Measurements from ENCODE around the gene HBEGF. TPM values are rescaled to one million over a fixed set of nuclear protein-coding genes. Genes with fewer than 3 reads are reported as not detected.
A peak's percentile ranks its signal among the peaks of the same experiment; 100 is the strongest.

Gene HBEGF
- total and polyA plus RNA-seq, 2 experiments from 2014 or later: 2.2 to 2.9 TPM

- peaks cover 6% of the 10 kb centered on the region for H3K27me3 Mint-ChIP-seq (ENCODE audit: insufficient read depth, low read depth, poor library complexity)
Measured at GRCh38 chr5:140302786-140303639, 43.4 kb downstream of the HBEGF start, which contains the start of gene PFDN1. TSS of gene PFDN1 (minus strand) at chr5:140303101. CDS start at chr5:140303073, 28 bp downstream.

DNA sequence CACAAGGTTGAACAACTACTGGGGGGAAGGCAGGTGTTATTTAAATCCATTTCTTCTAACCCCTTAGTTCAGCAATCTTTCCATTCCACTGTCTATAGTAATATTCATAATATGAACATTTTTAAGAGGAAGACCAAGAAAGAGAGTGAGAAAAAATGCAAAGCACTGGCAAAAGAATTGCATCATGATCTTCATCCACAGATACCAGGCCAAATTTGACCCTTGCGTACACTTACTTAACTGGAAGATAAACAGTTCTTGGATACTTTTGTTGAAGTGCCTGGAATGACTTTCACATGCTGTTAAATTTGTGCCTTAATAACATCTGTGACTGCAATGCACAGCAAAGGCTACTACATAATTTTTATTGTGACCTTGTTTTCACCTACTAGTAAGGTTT is 45.3 kb downstream of the HBEGF start:
- Mint-ChIP-seq H3K4me3 (peak overlapping the region; percentile 97), H3K36me3 (ENCODE audit: low read depth) (peaks cover 10% of the 10 kb centered on the region; the same call in 2 of the 3 replicates), H3K27ac (no peak overlapping the region), H3K4me1 (peaks cover 4% of the 10 kb centered on the region; the same call in 2 of the 3 replicates), H3K27me3 (ENCODE audit: insufficient read depth, low read depth, poor library complexity) (peaks cover 3% of the 10 kb centered on the region), H3K9me3 (no peaks in the 10 kb centered on the region)
- Histone ChIP-seq H3F3A (replicated peaks; ENCODE audit: low read depth) (no peaks in the 10 kb centered on the region), H3K9me2 (ENCODE audit: insufficient read depth) (no peaks in the 10 kb centered on the region), H3K36me3 (ENCODE audit: insufficient read depth) (0 out of 2 replicates have a peak, but pooled peaks cover 4% of the 10 kb centered on the region), H3K4me1 (ENCODE audit: insufficient read depth) (0 out of 2 replicates have a peak, but pooled peaks cover 7% of the 10 kb centered on the region), H3K27ac (ENCODE audit: low read depth) (no peak overlapping the region), H3K79me2 (replicated peaks; ENCODE audit: insufficient read depth) (peaks cover 64% of the 10 kb centered on the region), H3K27me3 (ENCODE audit: insufficient read depth) (no peaks in the 10 kb centered on the region), H3K4me3 (no peak overlapping the region), H3K4me2 (peak overlapping the region; percentile 77; the same call in 1 of the 2 replicates), H4K20me1 (replicated peaks; ENCODE audit: insufficient read depth) (peaks cover 6% of the 10 kb centered on the region; the same call in 1 of the 2 replicates), H2AFZ (no peak overlapping the region)
- no peak for DNase-seq (ENCODE audit: low spot score)
- no peak for ATAC-seq
- no peak for TF ChIP-seq ETS1 (IDR thresholded peaks at IDR 0.05)
- no peak for TF ChIP-seq EZH2 (IDR thresholded peaks at IDR 0.05; ENCODE audit: low read depth, unreplicated experiment)
- TF ChIP-seq JUNB (IDR thresholded peaks at IDR 0.05; ENCODE audit: unreplicated experiment): no peak
- TF ChIP-seq EZH2phosphoT487 (IDR thresholded peaks at IDR 0.05; ENCODE audit: unreplicated experiment): no peak
- no peak for TF ChIP-seq POLR2AphosphoS5 (IDR thresholded peaks at IDR 0.05; ENCODE audit: low read depth)
- TF ChIP-seq ZNF331 (CRISPR knock-in tag; IDR thresholded peaks at IDR 0.05; ENCODE audit: low read depth): no peak
- TF ChIP-seq, protein P1, sequence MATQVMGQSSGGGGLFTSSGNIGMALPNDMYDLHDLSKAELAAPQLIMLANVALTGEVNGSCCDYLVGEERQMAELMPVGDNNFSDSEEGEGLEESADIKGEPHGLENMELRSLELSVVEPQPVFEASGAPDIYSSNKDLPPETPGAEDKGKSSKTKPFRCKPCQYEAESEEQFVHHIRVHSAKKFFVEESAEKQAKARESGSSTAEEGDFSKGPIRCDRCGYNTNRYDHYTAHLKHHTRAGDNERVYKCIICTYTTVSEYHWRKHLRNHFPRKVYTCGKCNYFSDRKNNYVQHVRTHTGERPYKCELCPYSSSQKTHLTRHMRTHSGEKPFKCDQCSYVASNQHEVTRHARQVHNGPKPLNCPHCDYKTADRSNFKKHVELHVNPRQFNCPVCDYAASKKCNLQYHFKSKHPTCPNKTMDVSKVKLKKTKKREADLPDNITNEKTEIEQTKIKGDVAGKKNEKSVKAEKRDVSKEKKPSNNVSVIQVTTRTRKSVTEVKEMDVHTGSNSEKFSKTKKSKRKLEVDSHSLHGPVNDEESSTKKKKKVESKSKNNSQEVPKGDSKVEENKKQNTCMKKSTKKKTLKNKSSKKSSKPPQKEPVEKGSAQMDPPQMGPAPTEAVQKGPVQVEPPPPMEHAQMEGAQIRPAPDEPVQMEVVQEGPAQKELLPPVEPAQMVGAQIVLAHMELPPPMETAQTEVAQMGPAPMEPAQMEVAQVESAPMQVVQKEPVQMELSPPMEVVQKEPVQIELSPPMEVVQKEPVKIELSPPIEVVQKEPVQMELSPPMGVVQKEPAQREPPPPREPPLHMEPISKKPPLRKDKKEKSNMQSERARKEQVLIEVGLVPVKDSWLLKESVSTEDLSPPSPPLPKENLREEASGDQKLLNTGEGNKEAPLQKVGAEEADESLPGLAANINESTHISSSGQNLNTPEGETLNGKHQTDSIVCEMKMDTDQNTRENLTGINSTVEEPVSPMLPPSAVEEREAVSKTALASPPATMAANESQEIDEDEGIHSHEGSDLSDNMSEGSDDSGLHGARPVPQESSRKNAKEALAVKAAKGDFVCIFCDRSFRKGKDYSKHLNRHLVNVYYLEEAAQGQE (IDR thresholded peaks at IDR 0.05; ENCODE audit: unreplicated experiment): no peak

More at GRCh38 chr5:140302786-140303639, 43.4 kb downstream of the HBEGF start, which contains the start of gene PFDN1:
- H3K27ac ChIP-seq (ENCODE audit: low read depth): peak within 1 kb of the TSS; percentile 76
- 0 out of 2 replicates have a peak, but pooled peaks cover 7% of the 10 kb centered on the region for H3K4me1 ChIP-seq (ENCODE audit: insufficient read depth)
- peaks cover 4% of the 10 kb centered on the region; the same call in 2 of the 3 replicates for H3K4me1 Mint-ChIP-seq
- H3K4me2 ChIP-seq: peak within 1 kb of the TSS; percentile 77
- DNase-seq (ENCODE audit: low spot score) (peak; percentile 99), ATAC-seq (peak; percentile 94)
- H3K36me3 ChIP-seq (ENCODE audit: insufficient read depth): 0 out of 2 replicates have a peak, but pooled peaks cover 4% of the 10 kb centered on the region
- peak within 1 kb of the TSS; percentile 99 for H3K27ac Mint-ChIP-seq
- no peaks in the 10 kb centered on the region for H3K27me3 ChIP-seq (ENCODE audit: insufficient read depth)
- TF ChIP-seq POLR2AphosphoS5 (IDR thresholded peaks at IDR 0.05; ENCODE audit: low read depth) (peak; percentile 81), CREB1 (CRISPR knock-in tag; IDR thresholded peaks at IDR 0.05; ENCODE audit: low read depth) (peak; percentile 90)
- TF ChIP-seq, protein P1 (IDR thresholded peaks at IDR 0.05; ENCODE audit: unreplicated experiment): no peak
- no peaks in the 10 kb centered on the region for H3K9me2 ChIP-seq (ENCODE audit: insufficient read depth)
- H3K79me2 ChIP-seq (replicated peaks; ENCODE audit: insufficient read depth): peaks cover 46% of the 10 kb centered on the region
- peak within 1 kb of the TSS; percentile 97 for H3K4me3 Mint-ChIP-seq
- H4K20me1 ChIP-seq (replicated peaks; ENCODE audit: insufficient read depth): no peaks in the 10 kb centered on the region
- no peaks in the 10 kb centered on the region for H3F3A ChIP-seq (replicated peaks; ENCODE audit: low read depth)
- peak within 1 kb of the TSS; percentile 52 for H2AFZ ChIP-seq
- H3K9me3 Mint-ChIP-seq: no peaks in the 10 kb centered on the region
- peaks cover 10% of the 10 kb centered on the region; the same call in 2 of the 3 replicates for H3K36me3 Mint-ChIP-seq (ENCODE audit: low read depth)
- peak within 1 kb of the TSS; percentile 69 for H3K4me3 ChIP-seq

Measured in GM23338 (cell line).